NB4 (cell line): Measurements from ENCODE around the gene CACNA2D2.

Source experiments
- POLR2A ChIP-seq: IDR thresholded peaks from 2 replicates; pipeline ENCODE4 v1.6.1; 2011; ENCODE audit warnings: mild to moderate bottlenecking; ENCODE audit not compliant: insufficient read length; ENCODE audit errors: extremely low read depth
- TF ChIP-seq, protein P1 (sequence below): IDR thresholded peaks from one replicate; pipeline ENCODE4 v1.5.1; 2012; ENCODE audit warnings: low read depth, low read length
- TF ChIP-seq, protein P2 (sequence below): IDR thresholded peaks from 2 replicates; pipeline ENCODE4 v1.6.1; 2011; ENCODE audit warnings: low read depth, low read length

DNA sequence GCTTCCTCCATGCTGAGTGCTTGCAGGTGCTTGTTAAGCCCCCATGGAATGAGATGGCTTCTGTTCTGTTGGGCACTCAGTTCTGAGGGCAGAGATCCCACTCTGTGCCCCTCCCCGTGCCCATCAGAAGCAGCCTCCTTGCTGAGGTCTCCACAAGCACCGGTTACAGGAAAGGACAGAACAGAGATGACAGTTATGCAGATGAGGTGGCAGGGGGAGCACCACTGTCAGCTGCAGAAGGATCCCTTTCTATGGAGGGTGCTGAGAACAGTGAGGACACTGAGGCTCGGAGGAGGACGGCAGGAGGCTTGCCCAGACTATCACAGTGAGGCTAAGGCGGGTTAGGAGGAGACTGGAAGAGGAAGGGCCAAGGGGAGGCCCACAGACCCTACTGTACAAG lies 12.4 kb downstream of the CACNA2D2 start:
- TF ChIP-seq, protein P1, sequence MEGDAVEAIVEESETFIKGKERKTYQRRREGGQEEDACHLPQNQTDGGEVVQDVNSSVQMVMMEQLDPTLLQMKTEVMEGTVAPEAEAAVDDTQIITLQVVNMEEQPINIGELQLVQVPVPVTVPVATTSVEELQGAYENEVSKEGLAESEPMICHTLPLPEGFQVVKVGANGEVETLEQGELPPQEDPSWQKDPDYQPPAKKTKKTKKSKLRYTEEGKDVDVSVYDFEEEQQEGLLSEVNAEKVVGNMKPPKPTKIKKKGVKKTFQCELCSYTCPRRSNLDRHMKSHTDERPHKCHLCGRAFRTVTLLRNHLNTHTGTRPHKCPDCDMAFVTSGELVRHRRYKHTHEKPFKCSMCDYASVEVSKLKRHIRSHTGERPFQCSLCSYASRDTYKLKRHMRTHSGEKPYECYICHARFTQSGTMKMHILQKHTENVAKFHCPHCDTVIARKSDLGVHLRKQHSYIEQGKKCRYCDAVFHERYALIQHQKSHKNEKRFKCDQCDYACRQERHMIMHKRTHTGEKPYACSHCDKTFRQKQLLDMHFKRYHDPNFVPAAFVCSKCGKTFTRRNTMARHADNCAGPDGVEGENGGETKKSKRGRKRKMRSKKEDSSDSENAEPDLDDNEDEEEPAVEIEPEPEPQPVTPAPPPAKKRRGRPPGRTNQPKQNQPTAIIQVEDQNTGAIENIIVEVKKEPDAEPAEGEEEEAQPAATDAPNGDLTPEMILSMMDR, result no peak
- no peak for TF ChIP-seq POLR2A
- TF ChIP-seq, protein P2, sequence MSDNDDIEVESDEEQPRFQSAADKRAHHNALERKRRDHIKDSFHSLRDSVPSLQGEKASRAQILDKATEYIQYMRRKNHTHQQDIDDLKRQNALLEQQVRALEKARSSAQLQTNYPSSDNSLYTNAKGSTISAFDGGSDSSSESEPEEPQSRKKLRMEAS, result no peak
